Panc1 (cell line): ENCODE measurements around the gene PDK2.

Source experiments
- CTCF ChIP-seq: fragments of 450-650 bp; IDR thresholded peaks from 2 replicates; pipeline ENCODE4 v1.5.1; 2017; ENCODE audit warnings: mild to moderate bottlenecking
- POLR2AphosphoS5 ChIP-seq: IDR thresholded peaks from 2 replicates; pipeline ENCODE4 v1.6.1; 2012; ENCODE audit warnings: mild to moderate bottlenecking, low read depth, low read length, moderate library complexity
- REST ChIP-seq, 2 experiments: IDR thresholded peaks; 2 replicates each; pipeline ENCODE4 v1.6.1; 2011 to 2012; ENCODE audit warnings: low read depth in 2 of 2, control low read depth in 1 of 2, low read length in 1 of 2, mild to moderate bottlenecking in 1 of 2, moderate library complexity in 1 of 2; ENCODE audit not compliant: insufficient read depth in 1 of 2
- SIN3A ChIP-seq: IDR thresholded peaks from 2 replicates; pipeline ENCODE4 v1.6.1; 2012; ENCODE audit warnings: low read depth, mild to moderate bottlenecking, low read length, moderate library complexity, borderline replicate concordance; ENCODE audit not compliant: insufficient read depth

- no peak for TF ChIP-seq CTCF
- no peak for TF ChIP-seq REST (IDR thresholded peaks at IDR 0.05; ENCODE audit: insufficient read depth in 1 of 2, low read depth in 2 of 2, low read length in 1 of 2)
- TF ChIP-seq POLR2AphosphoS5 = no peak
- no peak for TF ChIP-seq SIN3A
Measured at GRCh38 chr17:50078430-50078829, 16.7 kb upstream of the PDK2 start.
